Lower leg skin (tissue), 3 donors: ENCODE data around the gene PKD2.

ENCODE experiments used
- POLR2A ChIP-seq, 2 donors: fragments of 450-650 bp; IDR thresholded peaks; one replicate each; pipeline ENCODE4 v1.6.1; 2016 to 2017; ENCODE audit warnings: antibody characterized with exemption in 2 of 2, mild to moderate bottlenecking in 1 of 2, moderate library complexity in 1 of 2
- TF ChIP-seq, protein P1 (sequence below), 3 donors: fragments of 450-650 bp; IDR thresholded peaks; one replicate each; pipeline ENCODE4 v1.5.1; 2016; ENCODE audit warnings: antibody characterized with exemption in 3 of 3, mild to moderate bottlenecking in 3 of 3, moderate library complexity in 2 of 3

GRCh38 chr4:87982446-87983010, 24.9 kb upstream of the PKD2 start:
- no peak for TF ChIP-seq POLR2A (IDR thresholded peaks at IDR 0.05)
- TF ChIP-seq, protein P1, sequence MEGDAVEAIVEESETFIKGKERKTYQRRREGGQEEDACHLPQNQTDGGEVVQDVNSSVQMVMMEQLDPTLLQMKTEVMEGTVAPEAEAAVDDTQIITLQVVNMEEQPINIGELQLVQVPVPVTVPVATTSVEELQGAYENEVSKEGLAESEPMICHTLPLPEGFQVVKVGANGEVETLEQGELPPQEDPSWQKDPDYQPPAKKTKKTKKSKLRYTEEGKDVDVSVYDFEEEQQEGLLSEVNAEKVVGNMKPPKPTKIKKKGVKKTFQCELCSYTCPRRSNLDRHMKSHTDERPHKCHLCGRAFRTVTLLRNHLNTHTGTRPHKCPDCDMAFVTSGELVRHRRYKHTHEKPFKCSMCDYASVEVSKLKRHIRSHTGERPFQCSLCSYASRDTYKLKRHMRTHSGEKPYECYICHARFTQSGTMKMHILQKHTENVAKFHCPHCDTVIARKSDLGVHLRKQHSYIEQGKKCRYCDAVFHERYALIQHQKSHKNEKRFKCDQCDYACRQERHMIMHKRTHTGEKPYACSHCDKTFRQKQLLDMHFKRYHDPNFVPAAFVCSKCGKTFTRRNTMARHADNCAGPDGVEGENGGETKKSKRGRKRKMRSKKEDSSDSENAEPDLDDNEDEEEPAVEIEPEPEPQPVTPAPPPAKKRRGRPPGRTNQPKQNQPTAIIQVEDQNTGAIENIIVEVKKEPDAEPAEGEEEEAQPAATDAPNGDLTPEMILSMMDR (IDR thresholded peaks at IDR 0.05) = no peak
